ENCODE measurements around the gene E2F1.

Gene E2F1

GRCh38 chr20:33716498-33716897 is 30.3 kb upstream of the E2F1 start:
- Histone ChIP-seq H3K36me3 (peaks cover 4% of the 10 kb centered on the region), H3K27me3 (ENCODE audit: insufficient read depth, low read depth, severe bottlenecking) (no peaks in the 10 kb centered on the region), H3K9me3 (ENCODE audit: severe bottlenecking) (no peaks in the 10 kb centered on the region), H3K4me3 (ENCODE audit: low read depth, low read length) (no peak overlapping the region), H3K27ac (no peak overlapping the region)
- TF ChIP-seq CTCF (IDR thresholded peaks at IDR 0.05; ENCODE audit: low read depth, low read length) = no peak
- no peak for DNase-seq

DNA sequence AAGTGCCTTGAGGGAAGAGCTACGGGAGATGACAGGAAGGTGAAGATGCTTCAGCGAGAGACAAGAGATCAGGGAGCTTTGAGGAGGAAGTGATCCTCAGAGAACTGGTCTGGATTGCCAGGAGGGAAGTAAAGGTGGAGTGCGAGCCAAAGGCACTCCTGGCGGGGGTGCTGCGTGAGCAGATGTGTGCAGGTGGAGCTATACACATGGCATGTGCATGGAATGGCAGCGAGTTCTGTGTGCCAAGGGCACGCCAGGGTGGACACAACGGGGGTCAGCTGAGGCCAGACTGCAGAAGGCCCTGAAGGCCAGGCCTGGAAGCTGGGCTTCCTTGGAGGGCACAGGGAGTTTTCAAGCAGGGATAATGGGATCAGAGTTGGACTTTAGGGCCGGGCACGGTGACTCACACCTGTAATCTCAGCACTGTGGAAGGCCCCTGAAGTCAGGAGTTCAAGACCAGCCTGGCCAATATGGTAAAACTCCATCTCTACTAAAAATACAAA is 27.7 kb upstream of the E2F1 start:
- Histone ChIP-seq H3K9me3 (ENCODE audit: severe bottlenecking) (no peaks in the 10 kb centered on the region), H3K36me3 (peaks cover 8% of the 10 kb centered on the region), H3K27me3 (ENCODE audit: insufficient read depth, low read depth, severe bottlenecking) (no peaks in the 10 kb centered on the region), H3K27ac (no peak overlapping the region), H3K4me3 (ENCODE audit: low read depth, low read length) (no peak overlapping the region)
- TF ChIP-seq CTCF (IDR thresholded peaks at IDR 0.05; ENCODE audit: low read depth, low read length) = no peak
- DNase-seq = no peak

DNA sequence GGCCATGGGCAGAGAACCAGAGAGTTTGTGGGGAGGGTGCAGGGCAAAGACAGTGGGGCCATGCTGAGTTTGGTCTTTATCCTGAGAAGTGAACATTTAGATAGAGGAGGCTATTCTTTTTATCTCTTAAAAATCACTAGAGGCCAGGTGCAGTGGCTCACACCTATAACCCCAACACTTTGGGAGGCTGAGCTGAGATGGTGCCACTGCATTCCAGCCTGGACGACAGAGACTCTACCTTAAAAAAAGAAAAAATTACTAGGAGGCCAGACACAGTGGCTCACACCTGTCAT is 25.2 kb upstream of the E2F1 start:
- Histone ChIP-seq H3K9me3 (ENCODE audit: severe bottlenecking) (no peaks in the 10 kb centered on the region), H3K27ac (no peak overlapping the region), H3K4me3 (ENCODE audit: low read depth, low read length) (no peak overlapping the region), H3K27me3 (ENCODE audit: insufficient read depth, low read depth, severe bottlenecking) (no peaks in the 10 kb centered on the region), H3K36me3 (peaks cover 8% of the 10 kb centered on the region)
- TF ChIP-seq CTCF (IDR thresholded peaks at IDR 0.05; ENCODE audit: low read depth, low read length) = no peak
- DNase-seq = no peak

DNA sequence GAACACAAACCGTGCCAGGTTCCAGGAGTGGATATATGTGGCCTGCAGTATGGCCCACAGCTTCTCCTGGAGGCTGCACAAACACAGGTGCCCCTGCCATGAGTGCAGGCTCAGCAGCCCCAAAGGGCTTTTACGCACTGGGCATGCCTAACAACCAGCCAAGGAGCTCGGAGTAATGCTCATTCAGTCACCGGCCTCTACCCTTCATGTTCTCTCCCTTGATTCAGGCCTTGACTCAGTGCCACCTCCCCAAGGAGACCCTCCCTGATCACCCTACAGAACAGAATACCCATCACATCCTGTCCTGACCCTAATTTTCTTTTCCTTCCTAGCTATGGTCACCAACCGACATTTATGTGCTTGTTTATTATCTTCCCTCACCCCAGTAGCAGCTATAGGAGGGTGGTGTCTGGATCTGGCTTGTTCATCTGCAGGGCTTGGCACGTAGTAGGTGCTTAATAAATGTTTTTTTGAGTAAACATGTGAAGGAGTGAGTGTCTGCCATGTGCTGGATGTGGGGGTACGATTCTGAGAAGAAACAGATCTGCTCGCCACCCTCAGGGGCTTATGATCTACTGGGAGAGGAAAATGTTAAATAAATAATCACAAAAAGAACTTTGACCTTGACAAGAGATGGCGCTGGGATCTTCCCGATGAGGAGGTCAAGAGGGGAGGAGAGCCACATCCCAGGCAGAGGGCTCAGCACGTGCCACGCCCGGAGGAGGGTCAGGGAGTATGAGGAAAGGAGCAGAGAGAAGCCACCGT is 24.7 kb upstream of the E2F1 start:
- no peak for TF ChIP-seq CTCF (IDR thresholded peaks at IDR 0.05; ENCODE audit: low read depth, low read length)
- H3K9me3 ChIP-seq (ENCODE audit: severe bottlenecking) = no peaks in the 10 kb centered on the region
- H3K36me3 ChIP-seq = peaks cover 8% of the 10 kb centered on the region
- no peak overlapping the region for H3K27ac ChIP-seq
- no peaks in the 10 kb centered on the region for H3K27me3 ChIP-seq (ENCODE audit: insufficient read depth, low read depth, severe bottlenecking)
- H3K4me3 ChIP-seq (ENCODE audit: low read depth, low read length) = no peak overlapping the region
- DNase-seq = no peak

DNA sequence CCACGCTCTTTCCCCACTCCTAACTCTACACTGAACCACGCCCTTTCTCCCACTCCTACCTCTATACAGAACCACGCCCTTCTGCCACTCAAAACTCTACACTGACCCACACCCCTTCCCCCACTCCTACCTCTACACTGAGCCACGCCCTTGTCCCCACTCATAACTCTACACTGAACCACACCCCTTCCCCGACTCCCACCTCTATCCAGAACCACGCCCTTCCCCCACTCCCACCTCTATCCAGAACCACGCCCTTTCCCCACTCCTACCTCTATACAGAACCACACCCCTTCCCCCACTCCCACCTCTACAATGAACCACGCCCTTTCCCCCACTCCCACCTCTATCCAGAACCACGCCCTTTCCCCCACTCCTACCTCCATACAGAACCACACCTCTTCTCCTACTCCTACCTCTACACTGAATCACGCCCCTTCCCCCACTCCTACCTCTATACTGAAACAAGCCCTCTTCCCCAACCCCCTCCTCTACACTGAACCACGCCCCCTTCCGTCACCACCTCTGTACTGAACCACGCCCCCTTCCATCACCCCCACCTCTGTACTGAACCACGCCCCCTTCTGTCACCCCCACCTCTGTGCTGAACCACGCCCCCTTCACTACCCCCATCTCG is 23.8 kb upstream of the E2F1 start:
- H3K36me3 ChIP-seq = peaks cover 8% of the 10 kb centered on the region
- no peaks in the 10 kb centered on the region for H3K27me3 ChIP-seq (ENCODE audit: insufficient read depth, low read depth, severe bottlenecking)
- DNase-seq = no peak
- TF ChIP-seq CTCF (IDR thresholded peaks at IDR 0.05; ENCODE audit: low read depth, low read length) = no peak
- H3K27ac ChIP-seq = no peak overlapping the region
- H3K4me3 ChIP-seq (ENCODE audit: low read depth, low read length) = no peak overlapping the region
- H3K9me3 ChIP-seq (ENCODE audit: severe bottlenecking) = no peaks in the 10 kb centered on the region
